ENCODE measurements around the gene TRIM45.

Gene TRIM45

DNA sequence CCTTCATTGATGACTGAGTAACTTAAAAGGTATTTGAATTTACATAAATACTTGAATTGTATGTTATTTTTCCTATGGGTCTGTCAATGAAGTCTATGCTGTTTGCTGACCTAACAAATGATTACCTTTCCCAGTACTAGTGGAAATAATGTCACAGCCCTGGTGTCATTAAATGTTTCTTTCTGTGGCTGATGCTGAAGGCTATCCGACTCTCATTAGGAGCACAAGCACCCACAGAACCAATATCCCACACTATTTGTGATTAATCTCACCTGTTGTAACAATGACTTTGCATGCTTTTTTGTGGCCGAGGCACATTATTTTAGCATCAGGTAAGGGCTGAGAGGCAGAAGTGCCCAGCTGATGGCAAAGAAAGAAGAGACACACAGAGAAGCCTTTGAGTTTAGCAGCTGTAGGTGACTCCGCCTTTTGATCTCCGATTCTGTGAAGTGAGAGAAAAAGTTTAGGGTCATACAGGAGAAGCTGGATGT lies 25.8 kb upstream of the TRIM45 start:
- H3K4me1 ChIP-seq (ENCODE audit: control insufficient read depth, low read depth, low read length): peaks cover 16% of the 10 kb centered on the region
- no peaks in the 10 kb centered on the region for H3K27me3 ChIP-seq (ENCODE audit: control insufficient read depth, insufficient read depth, low read length)
- H3K9ac ChIP-seq (ENCODE audit: low read length): no peak overlapping the region
- no peak overlapping the region for H3K4me3 ChIP-seq (ENCODE audit: low read length)
- no peaks in the 10 kb centered on the region for H3K36me3 ChIP-seq (ENCODE audit: control insufficient read depth, low read depth, low read length)
- no peaks in the 10 kb centered on the region for H3K9me3 ChIP-seq (ENCODE audit: control insufficient read depth, low read depth, low read length)
- H3K27ac ChIP-seq (ENCODE audit: low read length): no peak overlapping the region

DNA sequence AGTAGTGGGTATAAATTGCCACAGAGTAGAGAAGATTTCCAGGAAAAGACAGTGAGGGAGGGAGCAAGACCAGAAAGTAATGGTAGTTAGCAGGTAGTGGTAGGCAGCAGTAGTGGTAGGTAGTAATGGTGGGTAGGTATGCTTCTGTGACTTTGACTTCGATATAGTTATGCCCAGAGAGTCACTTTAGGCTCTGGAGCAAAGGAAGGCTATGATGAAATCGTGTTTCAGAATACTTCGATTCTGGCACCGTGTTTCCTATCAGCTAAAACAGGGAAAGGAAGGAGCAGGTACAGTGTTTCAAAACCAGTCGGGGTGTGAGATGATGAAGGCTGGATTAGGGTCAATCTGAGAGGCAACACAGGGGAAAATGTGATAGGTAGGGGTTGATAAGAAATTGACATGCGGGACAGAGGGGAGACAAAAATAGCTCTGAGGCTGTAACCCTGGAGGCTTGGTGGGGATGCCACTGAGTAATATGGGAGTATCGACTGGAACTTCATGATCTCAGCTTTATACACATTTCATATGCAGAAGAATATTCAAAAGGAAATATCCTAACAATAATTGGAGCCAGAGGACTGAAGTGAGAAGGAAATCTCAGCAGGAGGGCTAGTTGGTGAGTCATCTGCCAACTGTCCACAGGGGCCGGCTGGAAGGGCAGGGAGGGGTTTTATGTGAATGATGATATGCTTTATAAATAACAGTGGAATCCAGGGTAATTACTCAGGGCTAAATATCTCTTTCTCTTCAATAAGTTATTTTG lies 25.2 kb upstream of the TRIM45 start:
- Histone ChIP-seq H3K9ac (ENCODE audit: low read length) (no peak overlapping the region), H3K27me3 (ENCODE audit: control insufficient read depth, insufficient read depth, low read length) (no peaks in the 10 kb centered on the region), H3K9me3 (ENCODE audit: control insufficient read depth, low read depth, low read length) (no peaks in the 10 kb centered on the region), H3K4me3 (ENCODE audit: low read length) (no peak overlapping the region), H3K36me3 (ENCODE audit: control insufficient read depth, low read depth, low read length) (no peaks in the 10 kb centered on the region), H3K27ac (ENCODE audit: low read length) (no peak overlapping the region), H3K4me1 (ENCODE audit: control insufficient read depth, low read depth, low read length) (peaks cover 16% of the 10 kb centered on the region)

DNA sequence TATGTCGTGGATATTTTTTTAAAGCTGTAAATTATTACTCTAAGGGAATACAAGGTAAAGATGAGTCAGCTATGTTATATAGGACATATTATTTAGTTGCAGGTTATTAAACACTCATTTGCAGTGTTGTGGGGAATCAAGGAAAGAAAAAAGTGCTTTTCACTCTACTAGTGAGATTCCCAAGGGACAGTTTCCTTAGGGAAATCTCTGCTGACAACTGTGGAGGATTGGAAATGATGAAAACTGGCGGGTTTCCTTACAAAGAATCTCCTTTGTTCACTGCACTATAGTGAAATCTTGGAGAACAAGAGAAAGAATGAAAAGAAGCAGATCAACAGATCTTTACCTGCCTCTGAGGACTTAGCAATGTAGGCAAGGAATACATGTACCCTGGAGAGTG lies 24.5 kb upstream of the TRIM45 start:
- H3K4me1 ChIP-seq (ENCODE audit: control insufficient read depth, low read depth, low read length): peaks cover 16% of the 10 kb centered on the region
- H3K27me3 ChIP-seq (ENCODE audit: control insufficient read depth, insufficient read depth, low read length): no peaks in the 10 kb centered on the region
- no peak overlapping the region for H3K4me3 ChIP-seq (ENCODE audit: low read length)
- H3K36me3 ChIP-seq (ENCODE audit: control insufficient read depth, low read depth, low read length): no peaks in the 10 kb centered on the region
- no peak overlapping the region for H3K27ac ChIP-seq (ENCODE audit: low read length)
- H3K9ac ChIP-seq (ENCODE audit: low read length): no peak overlapping the region
- H3K9me3 ChIP-seq (ENCODE audit: control insufficient read depth, low read depth, low read length): no peaks in the 10 kb centered on the region

DNA sequence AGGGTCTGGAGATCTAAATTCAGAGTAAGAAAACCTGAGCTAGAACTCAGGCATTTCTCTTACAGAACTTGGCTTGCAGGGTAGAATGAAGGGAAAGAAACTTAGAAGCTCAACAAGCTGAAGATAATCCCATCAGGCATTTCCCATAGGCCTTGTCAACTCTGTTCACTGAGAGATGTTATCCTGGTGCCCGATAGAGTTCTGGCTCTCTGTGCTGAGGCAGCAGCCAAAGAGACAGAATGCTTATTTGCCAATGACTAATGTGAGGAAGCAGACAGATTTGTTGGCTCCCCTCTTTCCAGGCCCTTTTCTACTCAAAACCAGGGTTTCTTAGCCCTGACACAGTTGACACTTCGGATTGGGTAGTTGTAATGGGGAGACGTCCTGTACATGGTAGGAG lies 22.3 kb upstream of the TRIM45 start:
- H3K27ac ChIP-seq (ENCODE audit: low read length): no peak overlapping the region
- H3K9me3 ChIP-seq (ENCODE audit: control insufficient read depth, low read depth, low read length): no peaks in the 10 kb centered on the region
- H3K4me3 ChIP-seq (ENCODE audit: low read length): no peak overlapping the region
- H3K27me3 ChIP-seq (ENCODE audit: control insufficient read depth, insufficient read depth, low read length): no peaks in the 10 kb centered on the region
- peaks cover 16% of the 10 kb centered on the region for H3K4me1 ChIP-seq (ENCODE audit: control insufficient read depth, low read depth, low read length)
- H3K9ac ChIP-seq (ENCODE audit: low read length): no peak overlapping the region
- H3K36me3 ChIP-seq (ENCODE audit: control insufficient read depth, low read depth, low read length): no peaks in the 10 kb centered on the region

DNA sequence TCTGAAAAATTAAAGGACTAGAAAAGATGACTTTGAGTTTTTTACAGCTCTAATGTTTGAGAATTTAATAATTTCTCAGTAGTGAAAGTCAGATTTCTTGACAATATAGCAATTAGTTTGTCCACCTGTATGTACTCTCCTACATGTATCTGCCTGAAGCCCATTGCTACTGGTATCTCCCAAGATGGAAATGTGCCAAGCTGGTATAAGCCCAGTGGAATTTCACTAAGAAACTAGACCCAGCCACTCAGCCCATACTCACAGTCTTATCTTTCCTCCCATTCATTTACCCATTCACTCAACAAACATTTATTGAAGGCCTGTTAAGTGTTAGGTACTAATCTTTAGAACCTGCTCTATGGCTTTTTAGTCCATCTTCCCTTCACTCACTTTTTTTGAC lies 21.6 kb upstream of the TRIM45 start:
- Histone ChIP-seq H3K9me3 (ENCODE audit: control insufficient read depth, low read depth, low read length) (no peaks in the 10 kb centered on the region), H3K27me3 (ENCODE audit: control insufficient read depth, insufficient read depth, low read length) (no peaks in the 10 kb centered on the region), H3K36me3 (ENCODE audit: control insufficient read depth, low read depth, low read length) (no peaks in the 10 kb centered on the region), H3K27ac (ENCODE audit: low read length) (no peak overlapping the region), H3K4me1 (ENCODE audit: control insufficient read depth, low read depth, low read length) (peaks cover 16% of the 10 kb centered on the region), H3K4me3 (ENCODE audit: low read length) (no peak overlapping the region), H3K9ac (ENCODE audit: low read length) (no peak overlapping the region)

DNA sequence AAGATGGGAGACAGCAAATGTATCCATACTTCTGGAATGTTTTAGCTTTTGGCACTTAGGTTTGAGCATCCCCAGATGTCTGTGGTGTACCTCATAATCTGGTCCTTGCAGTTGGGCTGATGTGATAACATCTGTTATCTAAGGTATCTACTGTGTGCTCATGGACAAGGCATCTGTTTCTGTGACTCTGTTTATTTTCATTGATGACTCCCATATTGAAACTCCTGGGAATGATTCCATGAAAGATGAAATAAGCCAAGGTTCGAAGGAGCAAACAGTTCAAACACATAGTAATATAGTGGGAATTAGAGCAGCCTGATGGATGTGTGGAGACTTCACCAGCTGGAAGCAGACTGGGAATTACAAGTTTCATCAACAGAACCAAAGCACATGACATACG lies 20.7 kb upstream of the TRIM45 start:
- Histone ChIP-seq H3K27ac (ENCODE audit: low read length) (no peak overlapping the region), H3K36me3 (ENCODE audit: control insufficient read depth, low read depth, low read length) (no peaks in the 10 kb centered on the region), H3K4me1 (ENCODE audit: control insufficient read depth, low read depth, low read length) (peaks cover 15% of the 10 kb centered on the region), H3K9me3 (ENCODE audit: control insufficient read depth, low read depth, low read length) (no peaks in the 10 kb centered on the region), H3K9ac (ENCODE audit: low read length) (no peak overlapping the region), H3K4me3 (ENCODE audit: low read length) (no peak overlapping the region), H3K27me3 (ENCODE audit: control insufficient read depth, insufficient read depth, low read length) (no peaks in the 10 kb centered on the region)

DNA sequence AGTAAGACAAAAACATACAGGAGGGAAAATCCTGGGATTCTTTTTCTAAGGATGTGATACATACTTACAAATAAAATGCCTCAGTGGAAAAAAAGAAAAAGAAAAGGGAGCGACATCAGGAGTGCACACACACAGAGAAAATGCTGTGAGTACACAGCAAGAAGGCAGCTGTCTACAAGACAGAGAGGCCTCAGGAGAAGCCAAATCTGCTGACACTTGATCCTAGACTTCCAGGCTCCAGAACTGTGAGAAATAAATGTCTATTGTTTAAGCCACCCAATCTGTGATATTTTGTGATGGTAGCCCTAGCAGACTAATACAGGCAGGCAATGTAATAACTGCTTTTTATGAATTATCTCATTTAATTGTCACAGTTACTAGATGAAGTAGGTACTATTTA lies 17.0 kb upstream of the TRIM45 start:
- Histone ChIP-seq H3K27ac (ENCODE audit: low read length) (no peak overlapping the region), H3K9me3 (ENCODE audit: control insufficient read depth, low read depth, low read length) (no peaks in the 10 kb centered on the region), H3K27me3 (ENCODE audit: control insufficient read depth, insufficient read depth, low read length) (no peaks in the 10 kb centered on the region), H3K4me3 (ENCODE audit: low read length) (no peak overlapping the region), H3K4me1 (ENCODE audit: control insufficient read depth, low read depth, low read length) (peaks cover 32% of the 10 kb centered on the region), H3K9ac (ENCODE audit: low read length) (no peak overlapping the region), H3K36me3 (ENCODE audit: control insufficient read depth, low read depth, low read length) (no peaks in the 10 kb centered on the region)

DNA sequence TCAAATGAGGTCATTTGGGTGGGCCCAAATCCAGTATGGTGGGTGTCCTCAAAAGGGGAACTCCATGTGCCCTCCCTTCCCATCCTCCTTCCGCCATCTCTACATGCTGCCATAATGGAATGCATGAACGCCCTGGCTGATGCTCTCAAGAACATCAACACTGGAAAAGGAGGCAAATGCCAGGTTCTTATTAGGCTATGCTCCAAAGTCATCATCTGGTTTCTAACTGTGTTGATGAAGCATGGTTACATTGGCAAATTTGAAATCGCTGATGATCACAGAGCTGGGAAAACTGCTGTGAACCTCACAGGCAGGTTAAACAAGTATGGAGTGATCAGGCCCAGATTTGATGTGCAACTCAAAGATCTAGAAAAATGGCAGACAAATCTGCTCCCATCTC lies 16.6 kb upstream of the TRIM45 start:
- Histone ChIP-seq H3K9me3 (ENCODE audit: control insufficient read depth, low read depth, low read length) (no peaks in the 10 kb centered on the region), H3K27ac (ENCODE audit: low read length) (no peak overlapping the region), H3K4me1 (ENCODE audit: control insufficient read depth, low read depth, low read length) (peaks cover 32% of the 10 kb centered on the region)

DNA sequence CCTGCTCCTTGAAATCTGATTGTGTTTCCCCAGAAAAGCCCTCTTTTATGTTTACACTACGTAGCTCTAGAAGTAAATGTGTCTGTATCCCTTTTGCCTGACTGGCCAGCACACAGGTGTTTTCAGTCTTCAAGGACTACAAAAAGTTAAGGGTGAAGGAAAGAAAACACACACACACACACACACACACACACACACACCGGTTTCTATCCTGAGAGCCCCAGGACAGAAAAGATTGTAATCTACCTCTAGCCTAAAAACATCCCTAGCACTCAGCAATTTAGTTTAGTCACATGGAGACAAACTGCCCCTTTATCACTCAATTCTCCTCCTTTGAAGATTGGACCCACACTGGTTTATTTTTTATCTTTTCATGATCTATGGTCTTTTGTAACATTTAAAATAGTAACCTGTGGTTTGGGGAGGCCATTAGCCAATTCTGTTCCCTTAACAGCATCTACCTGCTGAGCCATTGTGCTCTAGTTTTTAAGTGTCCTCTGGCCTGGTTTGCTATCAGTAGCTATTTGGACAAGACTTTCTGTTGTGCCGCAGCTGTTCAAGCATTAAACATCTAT lies 15.8 kb upstream of the TRIM45 start:
- H3K9me3 ChIP-seq (ENCODE audit: control insufficient read depth, low read depth, low read length): no peaks in the 10 kb centered on the region
- no peak overlapping the region for H3K27ac ChIP-seq (ENCODE audit: low read length)
- H3K36me3 ChIP-seq (ENCODE audit: control insufficient read depth, low read depth, low read length): no peaks in the 10 kb centered on the region
- H3K9ac ChIP-seq (ENCODE audit: low read length): no peak overlapping the region
- no peak overlapping the region for H3K4me3 ChIP-seq (ENCODE audit: low read length)
- peaks cover 32% of the 10 kb centered on the region for H3K4me1 ChIP-seq (ENCODE audit: control insufficient read depth, low read depth, low read length)
- no peaks in the 10 kb centered on the region for H3K27me3 ChIP-seq (ENCODE audit: control insufficient read depth, insufficient read depth, low read length)

More for the DNA sequence above, 16.6 kb upstream of the TRIM45 start:
- H3K4me3 ChIP-seq (ENCODE audit: low read length): no peak overlapping the region
- H3K36me3 ChIP-seq (ENCODE audit: control insufficient read depth, low read depth, low read length): no peaks in the 10 kb centered on the region
- H3K9ac ChIP-seq (ENCODE audit: low read length): no peak overlapping the region
- no peaks in the 10 kb centered on the region for H3K27me3 ChIP-seq (ENCODE audit: control insufficient read depth, insufficient read depth, low read length)

DNA sequence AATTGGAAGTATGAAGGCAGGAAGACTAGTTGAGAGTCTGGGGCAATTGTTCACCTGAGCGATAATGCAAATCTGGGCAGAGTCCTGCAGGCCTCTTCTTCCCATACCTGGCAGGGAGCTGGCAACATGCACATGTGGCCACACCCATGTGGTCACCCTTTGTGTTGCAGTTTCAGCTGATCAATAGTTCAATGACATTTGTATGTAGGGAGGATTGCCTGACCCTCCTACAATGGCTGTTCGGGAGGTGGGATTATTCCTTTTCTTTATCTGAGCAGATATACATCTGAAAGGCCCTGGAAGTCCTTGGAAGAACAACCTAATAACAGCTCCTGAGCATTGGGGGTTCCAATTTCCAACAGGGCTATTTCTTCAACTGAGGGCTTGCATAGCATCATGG lies 15.2 kb upstream of the TRIM45 start:
- no peak overlapping the region for H3K9ac ChIP-seq (ENCODE audit: low read length)
- H3K4me1 ChIP-seq (ENCODE audit: control insufficient read depth, low read depth, low read length): peaks cover 32% of the 10 kb centered on the region
- H3K9me3 ChIP-seq (ENCODE audit: control insufficient read depth, low read depth, low read length): no peaks in the 10 kb centered on the region
- no peaks in the 10 kb centered on the region for H3K27me3 ChIP-seq (ENCODE audit: control insufficient read depth, insufficient read depth, low read length)
- no peaks in the 10 kb centered on the region for H3K36me3 ChIP-seq (ENCODE audit: control insufficient read depth, low read depth, low read length)
- no peak overlapping the region for H3K27ac ChIP-seq (ENCODE audit: low read length)
- H3K4me3 ChIP-seq (ENCODE audit: low read length): no peak overlapping the region

DNA sequence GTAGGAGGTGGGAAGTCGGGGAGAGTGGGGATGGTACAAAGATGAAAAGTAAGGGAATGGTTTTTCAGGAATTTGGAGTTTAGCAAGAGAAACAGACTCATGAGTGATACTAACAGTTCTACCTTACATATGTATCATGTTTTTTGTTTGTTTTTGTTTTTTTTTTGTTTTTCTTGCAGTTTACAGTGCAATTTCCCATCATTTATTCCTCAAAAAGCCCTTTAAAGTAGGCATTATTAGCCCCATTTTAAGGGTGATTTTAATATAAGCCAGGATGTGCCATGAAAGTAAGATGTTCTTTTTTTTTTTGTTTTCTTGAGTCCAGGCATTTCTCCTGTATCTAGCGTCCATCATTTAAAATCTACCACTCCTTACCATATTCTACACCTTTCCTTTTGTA lies 13.8 kb upstream of the TRIM45 start:
- peak overlapping the region; percentile 22 for H3K4me3 ChIP-seq (ENCODE audit: low read length)
- H3K36me3 ChIP-seq (ENCODE audit: control insufficient read depth, low read depth, low read length): no peaks in the 10 kb centered on the region
- H3K4me1 ChIP-seq (ENCODE audit: control insufficient read depth, low read depth, low read length): peaks cover 32% of the 10 kb centered on the region
- no peaks in the 10 kb centered on the region for H3K27me3 ChIP-seq (ENCODE audit: control insufficient read depth, insufficient read depth, low read length)
- no peak overlapping the region for H3K27ac ChIP-seq (ENCODE audit: low read length)
- peak overlapping the region; percentile 16 for H3K9ac ChIP-seq (ENCODE audit: low read length)
- H3K9me3 ChIP-seq (ENCODE audit: control insufficient read depth, low read depth, low read length): no peaks in the 10 kb centered on the region

DNA sequence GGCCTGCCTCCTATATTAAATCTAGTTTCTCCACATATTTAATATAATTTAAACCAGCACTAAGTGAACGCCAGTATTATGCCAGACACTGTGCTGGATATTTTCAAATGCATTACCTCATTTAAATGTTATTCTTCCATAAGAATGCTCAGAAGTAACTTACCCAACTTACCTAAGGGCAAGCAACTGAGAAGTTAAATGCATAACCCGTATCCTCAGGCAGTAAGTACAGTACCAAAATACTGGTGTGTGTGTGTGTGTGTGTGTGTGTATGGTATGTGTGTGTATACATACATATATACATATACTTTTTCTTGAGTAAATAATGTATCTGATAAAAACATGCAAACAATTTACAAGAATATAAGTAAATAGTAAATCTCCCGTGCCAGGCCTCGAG lies 9.0 kb upstream of the TRIM45 start:
- H3K27me3 ChIP-seq (ENCODE audit: control insufficient read depth, insufficient read depth, low read length): no peaks in the 10 kb centered on the region
- H3K9me3 ChIP-seq (ENCODE audit: control insufficient read depth, low read depth, low read length): no peaks in the 10 kb centered on the region
- no peak overlapping the region for H3K4me3 ChIP-seq (ENCODE audit: low read length)
- H3K4me1 ChIP-seq (ENCODE audit: control insufficient read depth, low read depth, low read length): peaks cover 22% of the 10 kb centered on the region
- no peak overlapping the region for H3K27ac ChIP-seq (ENCODE audit: low read length)
- no peaks in the 10 kb centered on the region for H3K36me3 ChIP-seq (ENCODE audit: control insufficient read depth, low read depth, low read length)
- H3K9ac ChIP-seq (ENCODE audit: low read length): no peak overlapping the region
